SW480 (cell line): Measurements from ENCODE around the gene NCEH1.
A peak's percentile ranks its signal among the peaks of the same experiment; 100 is the strongest.

Experiments
- DNase-seq: peaks from one replicate; pipeline ENCODE4 v3.0.0-alpha.2; 2016; ENCODE audit warnings: low spot score

The NCEH1 gene

DNA sequence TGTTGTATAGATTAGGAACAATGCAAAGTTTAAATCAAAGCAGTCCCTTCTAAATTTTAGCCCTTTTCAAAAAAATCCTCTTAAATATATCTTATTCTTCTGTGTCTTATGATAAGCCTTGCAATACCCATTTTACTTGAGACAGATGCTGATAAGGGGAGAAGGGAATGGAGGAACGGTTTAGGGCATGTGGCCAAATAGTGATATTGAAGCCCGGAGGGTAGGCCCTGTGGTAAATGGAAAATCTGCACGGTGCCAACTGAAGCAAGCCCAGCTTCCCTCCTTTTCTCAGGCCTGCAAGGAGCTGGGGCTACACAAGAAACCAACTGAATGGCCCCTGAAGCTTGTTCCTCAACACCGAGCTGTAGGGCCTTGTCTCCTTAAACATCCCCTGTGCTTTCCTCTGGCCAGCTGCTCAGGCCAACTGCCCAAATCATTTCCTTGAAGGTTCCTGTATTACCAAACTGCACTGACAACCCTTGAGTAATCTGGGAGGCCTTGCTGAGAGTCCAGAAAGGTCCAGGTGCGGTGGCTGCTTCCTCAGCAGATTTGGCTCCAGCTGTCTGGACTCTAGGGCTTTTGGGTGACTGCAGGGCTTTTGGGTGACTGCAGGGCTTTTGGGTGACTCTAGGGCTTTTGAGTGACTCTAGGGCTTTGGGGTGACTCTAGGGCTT lies 67.2 kb downstream of the NCEH1 start:
- DNase-seq: no peak

DNA sequence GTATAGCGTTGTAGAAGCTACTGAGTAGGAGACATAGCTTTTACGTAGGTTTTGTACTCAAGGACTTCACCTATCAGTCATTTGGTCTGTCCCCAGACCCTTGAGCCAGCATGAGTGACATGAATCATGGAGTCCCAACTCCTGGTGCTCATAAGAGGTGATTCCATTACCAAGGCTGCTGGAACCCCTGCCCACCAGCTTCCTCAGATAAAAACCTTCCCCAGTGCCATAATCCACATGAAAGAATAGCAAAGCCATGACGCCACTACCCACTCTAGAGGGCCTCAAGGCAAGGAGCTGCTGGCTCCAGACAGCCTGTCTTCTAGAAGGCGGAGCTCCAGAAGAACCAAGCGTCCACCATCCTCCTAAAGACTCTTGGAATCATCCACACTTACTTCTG lies 69.6 kb downstream of the NCEH1 start:
- no peak for DNase-seq

DNA sequence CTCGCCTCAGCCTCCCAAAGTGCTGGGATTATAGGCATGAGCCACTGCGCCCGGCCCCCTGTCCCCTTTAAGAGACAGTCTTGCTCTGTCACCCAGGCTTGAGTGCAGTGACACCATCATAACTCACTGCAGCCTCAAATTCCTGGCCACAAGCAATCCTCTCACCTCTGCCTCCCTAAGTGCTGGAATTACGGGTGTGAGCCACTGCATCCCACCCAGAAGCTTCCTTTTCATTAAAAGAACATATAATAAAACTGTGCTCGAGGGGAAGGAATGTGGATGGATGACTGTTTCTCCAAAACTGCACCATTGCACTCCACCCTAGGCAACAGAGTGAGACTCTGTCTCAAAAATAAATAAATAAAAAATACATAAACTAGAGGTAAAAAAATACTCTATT lies 70.1 kb downstream of the NCEH1 start:
- DNase-seq: no peak

DNA sequence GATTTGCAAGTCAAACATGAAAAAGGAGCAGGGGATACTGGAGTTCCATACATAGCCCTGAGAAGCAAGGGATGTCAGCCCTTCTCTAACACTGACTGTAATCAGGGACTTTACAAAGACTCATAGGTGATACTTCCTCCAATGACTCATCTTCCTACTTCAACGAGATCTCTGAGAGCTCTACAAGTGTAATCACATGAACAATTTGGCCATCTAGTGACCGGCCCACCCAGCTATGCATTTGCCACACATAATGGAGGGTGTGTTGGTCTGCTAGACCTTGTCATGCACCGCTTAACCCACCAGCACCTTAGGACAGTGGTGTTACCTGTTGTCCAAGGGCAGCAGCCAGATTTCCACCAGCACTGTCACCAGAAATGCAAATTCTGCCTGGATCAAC lies 75.3 kb downstream of the NCEH1 start:
- DNase-seq: peak; percentile 43

DNA sequence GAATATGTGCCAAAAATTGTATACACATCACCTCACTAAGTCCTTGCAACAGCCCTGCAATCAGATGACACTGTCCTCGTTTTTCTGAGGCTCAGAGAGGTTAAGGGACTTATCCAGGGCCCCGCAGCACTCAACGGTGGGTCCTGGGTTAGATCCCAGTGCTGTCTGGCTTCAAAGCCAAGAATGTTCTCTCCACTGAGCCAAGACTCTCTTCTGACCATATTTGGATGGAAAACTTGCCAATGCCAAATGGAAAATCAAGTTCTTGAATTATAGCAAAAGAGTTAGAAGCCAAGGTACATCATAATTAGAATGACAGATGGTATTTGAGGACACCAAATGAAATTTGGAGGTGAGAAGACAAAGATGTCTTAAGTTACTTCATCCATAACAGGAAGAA lies 75.9 kb downstream of the NCEH1 start:
- DNase-seq: no peak

DNA sequence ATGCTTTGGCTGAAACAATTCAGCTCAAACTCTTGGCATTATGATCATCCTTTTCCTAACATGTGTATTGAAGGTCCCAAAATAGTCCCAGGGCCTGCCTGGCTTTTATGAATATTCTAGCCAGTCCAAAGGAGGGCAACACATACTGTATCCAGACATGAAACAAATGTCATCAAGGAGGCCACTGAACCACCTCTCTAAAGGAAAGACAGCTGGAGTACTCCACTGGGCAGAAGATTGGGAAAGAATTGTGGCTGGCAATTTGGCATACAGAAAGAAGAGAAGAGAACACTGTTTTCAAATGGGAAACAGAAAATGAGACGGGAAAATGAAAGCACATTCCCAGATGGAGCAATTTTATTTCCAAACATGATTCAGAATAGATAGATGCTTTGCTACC lies 80.6 kb downstream of the NCEH1 start:
- no peak for DNase-seq

DNA sequence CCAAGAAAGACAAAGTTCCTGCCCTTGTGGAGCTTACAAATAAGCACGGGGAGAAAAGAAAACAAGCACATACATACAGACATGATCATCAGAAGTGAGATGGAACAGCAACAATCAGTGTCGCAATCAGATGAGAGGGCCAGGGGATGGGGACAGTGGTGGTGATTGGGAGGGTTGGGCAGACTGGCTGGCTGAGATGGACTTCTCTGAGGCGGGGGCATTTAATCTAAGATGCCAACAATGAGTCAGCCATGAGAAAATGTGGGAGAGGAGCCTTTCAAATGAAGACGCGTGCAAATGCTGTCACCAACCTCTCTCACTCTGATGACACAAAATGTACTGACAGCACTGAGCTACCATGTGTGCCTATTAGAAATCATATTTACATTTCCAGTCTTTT lies 81.4 kb downstream of the NCEH1 start:
- no peak for DNase-seq

DNA sequence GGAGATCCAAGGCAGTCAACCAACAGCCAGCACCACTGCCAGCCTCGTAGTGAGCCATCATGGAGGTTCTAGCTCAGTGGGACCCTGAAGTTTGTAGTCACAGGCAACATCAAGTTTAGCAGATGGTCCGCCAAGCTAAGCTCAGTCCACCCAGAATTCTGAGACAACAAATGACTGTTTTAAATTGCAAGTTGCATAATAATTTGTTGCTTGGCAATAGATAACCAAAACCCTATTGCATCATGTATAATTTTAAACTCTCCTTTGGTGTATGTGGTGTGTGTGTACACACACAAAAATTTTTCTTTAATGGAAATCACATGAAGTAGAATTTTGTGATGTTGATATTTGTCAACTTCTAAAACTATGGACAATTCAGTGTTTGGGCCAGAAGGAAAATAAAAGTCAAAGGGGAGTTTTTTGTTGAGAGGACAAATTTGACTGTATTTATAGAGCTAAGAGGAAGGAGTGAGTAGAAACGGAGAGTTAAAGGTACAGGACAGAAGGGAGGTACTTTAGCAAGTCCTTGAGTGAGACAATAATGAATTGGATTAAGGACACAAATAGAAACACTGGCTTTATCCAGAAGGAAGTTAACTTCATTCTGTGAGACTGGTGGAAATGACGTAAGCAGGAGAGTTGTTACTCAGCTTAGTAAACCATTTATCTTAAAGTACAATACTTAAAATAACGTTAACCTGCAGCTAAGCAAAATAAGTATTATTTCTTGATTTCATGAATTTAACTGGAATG lies 83.6 kb downstream of the NCEH1 start:
- no peak for DNase-seq

DNA sequence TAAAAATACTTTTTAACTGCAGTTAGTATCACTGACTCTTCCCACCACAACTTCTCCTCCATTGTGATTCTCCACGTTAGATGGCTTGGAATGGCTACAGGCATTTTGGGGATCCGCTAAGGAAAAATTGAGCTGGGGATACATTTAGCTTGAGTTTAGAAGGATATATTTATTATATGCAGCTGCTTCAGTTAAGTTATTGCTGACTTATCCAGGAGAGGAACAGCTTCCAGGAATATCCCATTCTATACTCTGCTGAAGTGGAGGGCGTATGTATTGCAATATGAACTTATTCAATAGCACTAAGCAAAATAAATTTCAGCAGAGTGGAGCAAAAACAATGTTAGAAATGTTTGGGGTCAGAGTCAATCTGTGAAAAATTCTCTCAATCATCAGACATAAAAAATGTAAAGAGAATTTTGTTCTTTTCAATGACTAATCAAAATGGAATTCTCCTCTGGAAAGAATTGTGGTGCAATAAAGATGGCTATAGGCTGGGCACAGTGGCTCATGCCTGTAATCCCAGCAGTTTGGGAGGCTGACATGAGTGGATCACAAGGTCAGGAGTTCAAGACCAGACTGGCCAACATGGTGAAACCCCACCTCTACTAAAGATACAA lies 84.7 kb downstream of the NCEH1 start:
- DNase-seq: peak; percentile 16

DNA sequence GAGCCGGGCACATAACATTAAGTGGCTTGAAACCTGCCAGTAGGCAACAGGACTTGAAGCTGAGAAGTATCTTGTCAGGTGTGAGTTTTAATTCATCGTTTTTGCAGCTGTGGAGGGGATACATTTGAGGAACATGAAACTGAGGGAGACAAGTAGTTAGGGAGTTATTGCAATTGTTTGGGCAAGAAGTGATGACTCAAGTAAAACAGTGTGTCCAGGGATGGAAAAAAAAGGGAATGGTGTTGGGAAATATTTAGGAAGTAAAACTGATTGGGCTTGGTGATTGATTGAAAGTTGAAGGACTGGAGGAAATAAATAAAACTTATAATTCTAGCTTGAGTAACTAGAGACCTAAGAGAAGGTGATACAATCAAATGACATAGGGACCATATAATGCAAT lies 85.5 kb downstream of the NCEH1 start:
- DNase-seq: no peak

DNA sequence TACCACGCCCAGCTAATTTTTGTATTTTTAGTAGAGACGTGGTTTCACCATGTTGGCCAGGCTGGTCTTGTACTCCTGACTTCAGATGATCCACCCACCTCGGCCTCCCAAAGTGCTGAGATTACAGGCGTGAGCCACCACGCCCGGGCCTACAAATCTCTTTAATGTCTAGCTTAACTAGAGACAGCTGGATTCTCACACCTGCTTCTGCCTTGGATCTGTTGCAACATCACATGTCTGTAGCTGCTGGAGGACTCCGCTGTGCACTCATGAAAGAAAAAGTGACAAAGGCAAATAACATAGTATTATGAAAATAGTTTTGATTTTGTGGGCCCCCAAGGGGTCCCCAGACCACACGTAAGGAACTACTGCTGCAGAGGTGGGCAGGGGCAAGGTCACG lies 85.9 kb downstream of the NCEH1 start:
- no peak for DNase-seq

DNA sequence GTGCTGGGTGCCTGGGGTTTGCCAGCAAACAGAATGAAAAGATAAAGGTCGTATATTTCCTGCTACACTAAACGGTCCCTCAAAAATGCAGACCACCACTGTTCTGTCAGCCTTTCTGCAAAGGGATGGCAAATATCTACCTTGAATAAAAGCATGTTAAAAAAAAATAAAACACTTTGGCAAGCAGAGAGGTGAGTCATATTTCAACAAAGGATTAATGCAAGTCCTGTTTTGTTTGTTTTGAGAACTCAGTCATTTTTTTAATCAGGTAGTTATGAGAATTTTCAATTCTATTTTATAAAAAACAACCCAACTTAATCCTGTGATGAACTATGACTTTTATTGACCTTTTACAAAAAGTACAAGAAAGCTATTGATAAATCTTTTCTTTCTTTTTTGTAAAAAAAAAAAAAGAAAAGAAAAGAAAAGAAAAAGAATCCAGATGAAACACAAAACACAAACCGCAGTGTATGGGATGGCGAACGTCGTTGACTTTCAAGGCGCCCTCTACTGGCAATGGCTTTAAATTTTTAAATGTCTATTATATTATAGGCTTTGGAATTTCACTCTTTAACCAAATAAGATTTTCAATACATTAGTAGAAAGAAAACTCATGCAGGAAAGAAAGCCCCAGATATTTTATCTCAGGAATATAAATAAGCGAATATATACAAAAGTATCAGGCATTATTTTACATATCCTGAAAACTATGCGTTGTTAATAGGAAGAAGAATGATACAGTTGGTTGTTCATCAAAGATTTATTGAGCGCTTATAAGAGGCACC lies 87.8 kb downstream of the NCEH1 start:
- peak; percentile 77 for DNase-seq

DNA sequence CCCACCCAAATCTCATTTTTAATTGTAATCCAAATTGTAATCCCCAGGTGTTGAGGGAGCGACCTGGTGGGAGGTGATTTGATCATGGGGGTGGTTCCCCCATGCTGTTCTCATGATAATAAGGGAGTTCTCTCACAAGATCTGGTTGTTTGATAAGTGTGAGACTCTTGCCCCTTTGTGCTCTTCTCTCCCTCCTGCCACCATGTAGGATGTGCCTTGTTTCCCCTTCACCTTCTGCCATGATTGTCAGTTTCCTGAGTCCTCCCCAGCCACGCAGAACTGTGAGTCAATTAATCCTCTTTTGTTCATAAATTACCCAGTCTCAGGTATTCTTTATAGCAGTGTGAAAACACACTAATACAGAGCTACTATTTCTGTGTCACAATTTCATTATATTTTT lies 88.7 kb downstream of the NCEH1 start:
- DNase-seq: no peak

DNA sequence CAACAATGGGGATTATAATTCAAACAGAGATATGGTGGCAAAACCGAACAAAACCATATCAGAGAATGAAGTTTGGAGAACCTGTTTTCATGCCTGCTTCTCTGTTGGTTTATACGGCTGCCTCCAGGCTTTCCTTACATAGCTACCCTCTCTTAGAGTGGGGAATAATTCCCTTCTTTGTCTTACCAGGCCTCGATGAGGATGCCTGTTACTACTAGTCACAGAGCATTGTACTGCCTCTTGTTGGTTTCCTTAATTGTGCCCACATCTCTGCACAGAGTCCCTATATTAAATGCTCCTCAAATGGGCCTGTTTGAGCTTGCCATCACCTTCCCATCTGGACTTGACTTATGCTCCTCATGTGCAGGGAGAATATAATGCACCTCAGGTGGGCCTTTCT lies 92.9 kb downstream of the NCEH1 start:
- DNase-seq: no peak

DNA sequence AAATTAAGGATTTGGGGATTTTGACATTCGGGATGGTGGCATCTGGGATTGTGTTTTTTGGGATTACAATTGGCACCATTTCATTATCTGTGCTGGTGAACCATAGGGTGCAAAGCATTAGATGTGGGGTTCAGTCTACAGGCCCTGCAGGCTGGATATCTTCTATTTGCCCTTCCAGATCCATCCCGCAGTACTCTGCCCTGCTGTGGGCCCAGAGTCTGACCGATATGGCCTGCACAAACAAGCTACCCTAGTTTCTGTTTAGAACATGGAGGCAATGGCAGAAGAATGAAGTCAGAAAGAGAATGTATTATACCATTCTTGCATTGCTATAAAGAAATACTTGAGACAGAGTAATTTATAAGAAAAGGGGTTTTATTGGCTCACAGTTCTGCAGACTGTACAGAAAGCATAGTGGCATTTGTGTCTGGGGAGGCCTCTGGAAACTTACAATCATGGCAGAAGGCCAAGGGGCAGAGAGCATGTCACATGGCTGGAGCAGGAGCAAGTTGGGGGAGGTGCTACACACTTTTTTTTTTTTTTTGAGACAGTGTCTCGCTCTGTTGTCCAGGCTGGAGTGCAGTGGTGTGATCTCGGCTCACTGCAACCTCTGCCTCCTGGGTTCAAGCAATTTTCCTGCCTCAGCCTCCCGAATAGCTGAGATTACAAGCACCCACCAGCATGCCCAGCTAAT lies 93.7 kb downstream of the NCEH1 start:
- no peak for DNase-seq

DNA sequence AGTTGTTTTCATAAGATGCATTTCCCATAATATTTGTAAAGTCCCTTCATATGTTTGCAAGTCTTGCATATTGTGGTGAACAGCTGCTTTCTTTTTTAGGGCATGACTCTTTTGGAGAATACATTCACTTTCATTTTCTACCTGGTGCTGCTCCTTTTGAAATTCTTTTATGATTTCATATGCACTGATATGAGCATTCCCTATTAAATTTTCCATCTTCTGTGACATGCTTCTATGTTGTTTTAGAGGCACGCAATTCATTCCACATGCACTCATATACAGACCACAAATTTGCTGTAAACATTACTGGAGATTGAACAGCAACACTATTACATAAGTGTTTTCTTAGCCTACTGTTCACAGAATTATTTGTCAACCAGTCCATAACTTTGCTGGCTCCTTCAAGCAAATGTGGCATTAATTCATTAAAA lies 94.8 kb downstream of the NCEH1 start:
- no peak for DNase-seq

DNA sequence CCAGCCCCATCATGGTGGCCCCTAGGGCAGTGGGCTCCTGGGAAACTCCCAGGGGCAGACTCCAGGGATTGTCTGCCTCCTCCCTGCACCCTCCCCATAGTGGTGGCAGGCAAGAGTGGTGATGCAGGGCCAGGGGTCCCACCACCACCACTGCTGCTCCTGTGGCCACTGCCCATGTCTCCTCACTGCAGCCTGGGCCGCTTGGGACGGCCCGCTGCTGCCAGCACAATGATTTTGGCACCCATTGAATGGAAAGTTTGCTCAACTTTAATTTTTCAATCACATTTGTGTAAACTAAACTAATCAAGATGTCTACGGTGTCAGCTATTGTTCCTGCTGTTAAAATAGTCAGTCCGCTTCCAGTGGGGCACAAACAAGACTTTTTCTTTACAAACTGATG lies 95.6 kb downstream of the NCEH1 start:
- DNase-seq: no peak

DNA sequence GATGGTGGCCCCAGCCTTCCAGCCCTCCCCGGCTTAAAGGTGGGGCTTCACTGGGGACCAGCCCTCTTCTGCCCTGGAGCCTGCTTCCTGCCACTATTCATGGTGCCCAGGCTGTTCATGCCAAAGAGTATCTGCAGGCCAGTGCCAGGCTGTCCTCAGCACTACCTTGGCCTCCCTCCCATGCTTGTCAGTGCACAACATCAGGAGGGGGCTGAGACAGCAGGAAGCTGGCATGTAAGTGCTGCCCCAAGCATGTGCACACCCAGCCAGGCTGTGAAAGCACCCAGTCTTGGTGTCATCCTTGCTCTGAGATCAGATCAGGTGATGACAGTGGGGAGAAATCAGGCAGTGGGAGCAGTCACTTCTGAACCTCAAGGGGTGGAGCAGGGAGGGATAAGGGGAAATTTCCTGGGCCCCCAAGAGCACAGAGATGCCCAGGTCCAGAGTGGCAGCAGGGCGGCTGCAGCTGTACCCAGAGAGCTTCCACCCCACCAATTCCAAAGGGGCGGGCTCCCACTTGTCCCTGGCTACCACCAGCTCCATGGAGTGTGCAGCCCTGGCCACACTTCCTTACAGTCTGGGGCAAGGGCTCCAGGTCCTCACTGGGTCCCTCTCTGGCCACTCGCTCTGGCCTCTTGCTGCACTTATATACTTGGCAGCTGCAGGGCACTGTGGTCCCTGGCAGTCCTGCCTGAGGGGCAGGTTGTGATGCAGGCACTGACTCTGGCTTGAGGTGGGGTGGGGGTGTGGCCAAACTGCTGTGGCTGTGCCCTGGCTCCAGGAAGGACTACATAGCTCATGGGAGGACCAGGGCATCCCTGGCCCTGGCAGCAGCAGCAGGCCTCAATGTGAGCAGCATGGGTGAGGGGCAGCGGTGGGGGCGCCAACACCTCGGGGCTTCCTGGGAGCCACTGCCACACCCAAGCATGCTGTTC lies 96.3 kb downstream of the NCEH1 start:
- no peak for DNase-seq

DNA sequence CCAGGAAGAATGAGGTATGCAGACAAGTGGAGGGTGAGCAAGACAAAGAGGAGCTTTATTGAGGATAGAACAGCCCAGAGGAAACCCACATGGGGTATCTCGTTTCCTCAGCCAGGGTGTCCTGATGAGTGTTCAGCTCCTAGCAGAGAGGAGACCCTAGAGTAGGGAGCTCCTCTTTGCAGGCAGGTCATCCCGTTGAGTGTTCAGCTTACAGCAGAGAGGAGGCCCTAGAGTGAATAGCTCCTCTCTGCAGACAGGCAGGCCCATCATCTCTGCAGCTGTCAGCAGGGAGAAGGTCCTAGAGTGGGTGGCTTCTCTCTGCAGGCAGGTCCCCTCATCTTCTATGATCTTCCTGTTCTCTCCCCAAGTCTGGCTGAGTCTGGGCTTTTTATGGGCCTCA lies 97.0 kb downstream of the NCEH1 start:
- no peak for DNase-seq

DNA sequence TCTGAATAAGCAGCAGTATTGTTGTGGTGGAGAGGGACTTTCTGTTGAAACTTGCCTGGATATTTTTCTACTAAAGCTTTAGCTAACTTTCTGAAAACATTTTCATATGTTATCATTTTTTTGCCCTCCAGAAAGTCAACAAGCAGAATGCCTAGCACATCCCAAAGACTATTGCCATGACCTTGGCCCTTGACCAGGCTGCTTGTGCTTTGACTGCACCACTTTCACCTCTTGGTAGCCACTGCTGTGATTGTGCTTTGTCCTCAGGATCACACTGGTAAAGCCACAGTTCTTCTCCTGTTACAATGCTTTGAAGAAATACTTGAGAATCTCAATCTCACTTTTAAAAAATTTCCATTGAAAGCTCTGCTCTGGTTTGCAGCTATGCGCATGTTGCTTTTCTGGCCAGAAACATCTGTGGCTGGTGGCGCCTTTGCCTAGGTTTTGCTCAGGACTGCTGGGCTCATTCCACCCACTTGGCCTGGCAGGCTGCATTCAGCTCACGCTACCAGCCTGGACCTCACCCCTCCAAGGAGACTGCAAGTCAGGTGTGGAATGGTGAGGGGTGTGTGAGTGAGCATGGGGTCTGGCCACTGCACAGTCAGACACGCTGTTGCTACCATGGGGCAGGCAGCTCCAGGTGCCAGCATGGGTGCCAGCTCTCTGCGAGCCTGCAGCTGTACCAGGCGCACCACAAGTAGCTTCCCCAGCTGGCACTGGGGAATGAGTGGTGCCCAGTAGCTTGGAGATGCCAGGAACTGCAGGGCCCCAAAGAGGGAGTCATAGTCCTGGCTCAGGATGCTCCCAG lies 97.8 kb downstream of the NCEH1 start:
- no peak for DNase-seq
